Type B pancreatic cell (in vitro differentiated cells): ENCODE results near the gene NEK6. TPM values are rescaled to one million over a fixed set of nuclear protein-coding genes. Genes with fewer than 3 reads are reported as not detected.

Experiments used
- DNase-seq: peaks from one replicate; pipeline ENCODE4 v3.0.0; 2021; ENCODE audit warnings: mixed read lengths; ENCODE audit not compliant: unreplicated experiment; ENCODE audit errors: extremely low spot score
- H3K27ac Mint-ChIP-seq: 2 replicates; pipeline ENCODE4 v1.8.0; 2021; ENCODE audit warnings: mild to moderate bottlenecking, mixed read lengths
- H3K27me3 Mint-ChIP-seq: 2 replicates; pipeline ENCODE4 v1.8.0; 2021; ENCODE audit warnings: mixed read lengths
- H3K36me3 Mint-ChIP-seq: 2 replicates; pipeline ENCODE4 v1.8.0; 2021; ENCODE audit warnings: mixed read lengths
- H3K4me1 Mint-ChIP-seq: one replicate; pipeline ENCODE4 v1.8.0; 2021; ENCODE audit warnings: mixed read lengths; ENCODE audit not compliant: unreplicated experiment
- H3K4me3 Mint-ChIP-seq: 2 replicates; pipeline ENCODE4 v1.8.0; 2021; ENCODE audit warnings: mild to moderate bottlenecking, mixed read lengths
- H3K9me3 Mint-ChIP-seq: 2 replicates; pipeline ENCODE4 v1.8.0; 2021; ENCODE audit warnings: mixed read lengths
- total RNA-seq: library from RNA; stranded (reverse); gene quantifications from 2 replicates; pipeline ENCODE4 v1.2.1, GENCODE V29; 2021; ENCODE audit warnings: low replicate concordance
- TF ChIP-seq, protein P1 (sequence below): fragments of 200-600 bp; sonication (generic); conservative IDR thresholded peaks from 2 replicates; pipeline ENCODE4 v1.5.0; 2021; ENCODE audit warnings: antibody characterized with exemption, mild to moderate bottlenecking

The NEK6 gene
- total RNA-seq, 1 donor from 2014 or later, result 19.3 TPM

DNA sequence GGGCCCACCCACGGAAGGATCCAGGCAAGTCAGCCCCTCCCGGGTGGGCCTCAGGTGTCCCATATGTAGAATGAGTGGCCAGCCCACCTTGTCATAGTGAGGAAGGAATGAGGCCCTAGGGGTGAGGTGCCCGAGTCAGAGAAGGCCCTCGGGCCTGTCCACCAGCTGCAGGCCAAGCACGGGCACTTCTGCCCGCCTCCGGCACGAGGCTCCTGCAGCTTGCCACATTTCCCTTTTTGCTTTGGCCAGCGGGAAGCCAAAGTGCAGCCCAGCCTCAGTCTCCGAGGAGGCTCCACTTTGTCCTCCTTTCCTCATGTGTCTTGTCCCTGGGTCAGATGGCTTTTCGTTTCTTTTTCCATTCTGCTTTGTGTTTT lies 84.6 kb downstream of the NEK6 start:
- DNase-seq, result no peak
- H3K27me3 Mint-ChIP-seq, result no peaks in the 10 kb centered on the region
- H3K4me3 Mint-ChIP-seq, result no peak overlapping the region
- peaks cover 10% of the 10 kb centered on the region for H3K36me3 Mint-ChIP-seq
- H3K9me3 Mint-ChIP-seq, result no peaks in the 10 kb centered on the region
- no peak overlapping the region for H3K27ac Mint-ChIP-seq
- TF ChIP-seq, protein P1, sequence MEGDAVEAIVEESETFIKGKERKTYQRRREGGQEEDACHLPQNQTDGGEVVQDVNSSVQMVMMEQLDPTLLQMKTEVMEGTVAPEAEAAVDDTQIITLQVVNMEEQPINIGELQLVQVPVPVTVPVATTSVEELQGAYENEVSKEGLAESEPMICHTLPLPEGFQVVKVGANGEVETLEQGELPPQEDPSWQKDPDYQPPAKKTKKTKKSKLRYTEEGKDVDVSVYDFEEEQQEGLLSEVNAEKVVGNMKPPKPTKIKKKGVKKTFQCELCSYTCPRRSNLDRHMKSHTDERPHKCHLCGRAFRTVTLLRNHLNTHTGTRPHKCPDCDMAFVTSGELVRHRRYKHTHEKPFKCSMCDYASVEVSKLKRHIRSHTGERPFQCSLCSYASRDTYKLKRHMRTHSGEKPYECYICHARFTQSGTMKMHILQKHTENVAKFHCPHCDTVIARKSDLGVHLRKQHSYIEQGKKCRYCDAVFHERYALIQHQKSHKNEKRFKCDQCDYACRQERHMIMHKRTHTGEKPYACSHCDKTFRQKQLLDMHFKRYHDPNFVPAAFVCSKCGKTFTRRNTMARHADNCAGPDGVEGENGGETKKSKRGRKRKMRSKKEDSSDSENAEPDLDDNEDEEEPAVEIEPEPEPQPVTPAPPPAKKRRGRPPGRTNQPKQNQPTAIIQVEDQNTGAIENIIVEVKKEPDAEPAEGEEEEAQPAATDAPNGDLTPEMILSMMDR, result no peak
- H3K4me1 Mint-ChIP-seq, result no peaks in the 10 kb centered on the region

DNA sequence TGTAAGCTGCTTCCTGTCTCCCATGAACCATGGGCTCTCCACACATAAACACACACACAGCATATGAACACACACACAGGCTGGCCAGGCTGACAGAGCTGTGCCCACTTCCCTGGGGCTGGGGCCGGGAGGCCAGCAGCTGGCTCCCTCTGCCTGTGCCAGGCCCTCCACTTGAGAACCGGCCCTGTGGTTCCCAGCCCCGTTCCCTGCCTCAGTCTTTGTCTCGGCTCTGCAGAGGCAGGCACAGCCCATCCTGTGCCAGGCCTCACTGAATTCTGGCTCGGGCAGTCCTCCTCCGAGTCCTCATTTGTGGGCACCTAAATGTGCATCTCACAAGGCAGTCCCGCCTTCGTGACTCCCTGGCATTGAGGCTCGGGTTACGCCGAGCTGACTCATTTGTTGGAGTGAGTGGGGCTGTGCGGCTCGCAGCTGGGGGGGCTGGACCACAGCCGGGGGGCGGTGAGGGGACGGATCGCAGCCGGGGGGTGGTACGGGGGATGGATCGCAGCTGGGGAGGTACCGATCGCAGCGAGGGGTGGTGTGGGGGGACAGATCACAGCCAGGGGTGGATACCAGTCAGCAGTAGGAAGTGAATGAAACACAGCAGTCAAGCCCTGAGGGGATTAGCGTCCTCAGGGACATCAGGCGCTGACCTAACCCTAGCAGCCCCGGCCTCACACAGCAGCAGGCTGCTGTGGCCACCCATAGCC lies 85.2 kb downstream of the NEK6 start:
- Mint-ChIP-seq H3K36me3 (peaks cover 6% of the 10 kb centered on the region), H3K9me3 (no peaks in the 10 kb centered on the region), H3K4me1 (no peaks in the 10 kb centered on the region), H3K4me3 (no peak overlapping the region), H3K27me3 (no peaks in the 10 kb centered on the region), H3K27ac (peak overlapping the region; percentile 16)
- TF ChIP-seq, protein P1, result no peak
- DNase-seq, result no peak

DNA sequence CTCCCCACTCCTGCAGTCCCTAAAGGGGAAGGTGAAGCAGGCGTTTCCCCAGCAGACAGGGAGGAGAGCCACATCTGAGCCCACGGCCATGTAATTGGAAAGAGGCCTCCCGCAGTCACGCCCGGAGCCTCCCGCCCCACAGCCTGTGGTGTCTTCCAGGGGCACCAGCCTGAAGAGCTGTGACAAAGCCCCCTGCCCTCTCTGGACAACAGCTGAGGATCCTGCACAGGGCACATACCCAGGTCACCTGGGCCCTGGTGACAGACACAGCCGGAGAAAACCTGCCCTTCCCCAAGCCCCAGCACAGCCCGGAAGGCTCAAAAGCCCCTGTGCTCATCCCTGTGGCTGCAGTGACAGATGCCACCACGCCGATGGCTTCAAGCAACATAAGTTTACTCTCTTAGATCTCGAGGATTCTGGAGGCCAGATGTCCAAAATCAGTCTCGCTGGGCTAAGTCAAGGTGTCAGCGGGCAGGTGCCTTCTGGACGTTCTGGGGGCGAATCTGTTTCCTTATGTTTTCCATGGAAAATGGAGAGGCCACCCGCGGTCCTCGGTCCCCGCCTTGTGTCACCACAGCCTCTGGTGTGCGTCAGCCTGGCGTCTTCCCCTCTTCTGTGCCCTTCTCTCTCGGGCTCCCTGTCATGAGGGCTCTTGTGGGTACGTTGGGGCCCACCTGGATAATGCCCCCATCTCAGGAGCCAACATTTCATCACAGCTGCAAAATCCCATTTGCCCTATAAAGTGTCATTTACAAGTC lies 86.0 kb downstream of the NEK6 start:
- no peak overlapping the region for H3K4me3 Mint-ChIP-seq
- DNase-seq, result no peak

DNA sequence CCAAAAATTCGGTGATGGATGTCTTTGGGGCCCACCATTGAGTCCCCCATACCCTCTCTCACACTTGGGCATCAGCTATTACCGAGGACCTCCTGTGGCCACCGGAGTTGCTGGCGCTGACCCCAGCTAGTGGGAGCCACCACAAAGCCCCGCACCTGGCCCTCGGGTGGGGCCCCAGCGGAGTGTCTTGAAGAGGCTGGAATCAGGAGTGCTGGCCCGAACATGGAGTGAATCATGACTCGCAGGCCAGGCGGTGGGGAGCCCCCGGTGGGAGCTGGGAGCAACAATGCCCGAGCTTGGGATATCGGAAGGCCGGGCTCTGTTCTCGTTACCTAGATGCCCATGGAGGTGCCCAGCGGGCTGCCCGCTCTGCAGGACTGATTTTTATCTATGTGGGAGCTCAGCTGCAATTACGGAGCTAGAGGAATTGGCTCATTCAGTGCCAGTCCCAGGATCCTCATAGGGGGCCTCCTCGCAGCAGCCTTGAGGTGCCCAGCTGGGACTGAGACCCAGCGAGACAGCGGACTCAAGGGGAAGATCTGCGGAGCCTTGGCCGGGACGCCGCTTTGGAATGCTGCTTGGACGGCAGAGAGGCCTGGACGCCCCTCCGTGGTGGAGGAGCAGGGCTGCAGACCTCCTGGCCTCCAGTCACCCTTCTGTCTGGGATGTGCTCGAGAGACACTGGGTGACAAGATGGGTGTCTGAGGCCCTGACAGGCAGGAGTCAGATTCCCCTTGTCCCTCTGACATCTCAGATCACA lies 86.7 kb downstream of the NEK6 start:
- Mint-ChIP-seq H3K9me3 (no peaks in the 10 kb centered on the region), H3K4me1 (no peaks in the 10 kb centered on the region), H3K27ac (no peak overlapping the region), H3K4me3 (no peak overlapping the region), H3K27me3 (no peaks in the 10 kb centered on the region), H3K36me3 (no peaks in the 10 kb centered on the region)
- TF ChIP-seq, protein P1, result no peak
- no peak for DNase-seq

More for the DNA sequence above, 86.0 kb downstream of the NEK6 start:
- H3K4me1 Mint-ChIP-seq, result no peaks in the 10 kb centered on the region
- H3K36me3 Mint-ChIP-seq, result no peaks in the 10 kb centered on the region
- TF ChIP-seq, protein P1, result no peak
- no peaks in the 10 kb centered on the region for H3K9me3 Mint-ChIP-seq
- no peaks in the 10 kb centered on the region for H3K27me3 Mint-ChIP-seq
- no peak overlapping the region for H3K27ac Mint-ChIP-seq

DNA sequence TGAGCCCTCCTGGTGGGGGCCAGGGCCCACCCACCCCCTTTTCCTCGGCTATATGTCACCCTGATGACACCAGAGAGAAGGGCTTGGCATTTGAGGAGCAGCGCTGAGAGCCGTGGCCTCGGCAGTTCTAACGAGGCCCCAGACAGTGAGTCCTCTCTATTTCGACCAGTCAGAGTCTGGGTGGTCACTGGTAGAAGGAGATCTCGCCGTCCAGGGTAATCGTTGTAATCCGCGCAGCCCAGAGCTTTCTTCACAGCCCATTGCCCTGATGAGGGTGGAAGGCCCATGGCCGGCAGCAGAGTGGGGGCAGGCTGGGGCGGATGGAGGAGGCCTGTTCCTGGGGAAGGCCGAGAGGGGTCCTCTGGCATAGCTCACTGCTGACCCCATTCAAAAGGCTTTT lies 87.3 kb downstream of the NEK6 start:
- H3K4me3 Mint-ChIP-seq, result no peak overlapping the region
- no peak overlapping the region for H3K27ac Mint-ChIP-seq
- H3K4me1 Mint-ChIP-seq, result no peaks in the 10 kb centered on the region
- TF ChIP-seq, protein P1, result no peak
- no peaks in the 10 kb centered on the region for H3K9me3 Mint-ChIP-seq
- H3K27me3 Mint-ChIP-seq, result no peaks in the 10 kb centered on the region
- no peaks in the 10 kb centered on the region for H3K36me3 Mint-ChIP-seq
- no peak for DNase-seq
